Measurements from ENCODE around the gene PRDM16. TPM values are rescaled to one million over a fixed set of nuclear protein-coding genes. Genes with fewer than 3 reads are reported as not detected.

Gene PRDM16
- total and polyA plus RNA-seq, 2 experiments from 2014 or later = 41.8 to 55.8 TPM

DNA sequence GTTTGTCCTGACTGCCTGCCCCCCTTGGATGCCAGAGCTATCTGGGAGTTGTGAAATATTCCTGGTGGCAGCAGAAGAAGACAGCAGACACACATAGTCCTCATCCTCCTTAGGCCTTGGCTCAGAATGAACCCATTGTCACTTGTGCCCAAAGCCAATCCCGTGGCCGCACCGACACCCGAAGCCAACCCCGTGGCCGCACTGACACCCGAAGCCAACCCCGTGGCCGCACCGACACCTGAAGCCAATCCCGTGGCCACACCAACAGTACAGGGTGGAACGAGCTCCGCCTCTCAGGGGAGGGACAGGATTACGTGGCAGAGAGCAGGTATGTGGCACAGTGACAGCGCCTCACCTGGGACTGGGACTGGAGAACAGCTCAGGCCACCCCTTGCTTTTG is 186.7 kb downstream of the PRDM16 start:
- Histone ChIP-seq H3K27me3 (no peaks in the 10 kb centered on the region), H3K36me3 (no peaks in the 10 kb centered on the region), H3K4me3 (no peak overlapping the region), H3K9me3 (ENCODE audit: low read depth) (no peaks in the 10 kb centered on the region), H3K4me1 (ENCODE audit: low read depth) (peaks cover 1% of the 10 kb centered on the region), H3K27ac (no peak overlapping the region)
- TF ChIP-seq, protein P1, sequence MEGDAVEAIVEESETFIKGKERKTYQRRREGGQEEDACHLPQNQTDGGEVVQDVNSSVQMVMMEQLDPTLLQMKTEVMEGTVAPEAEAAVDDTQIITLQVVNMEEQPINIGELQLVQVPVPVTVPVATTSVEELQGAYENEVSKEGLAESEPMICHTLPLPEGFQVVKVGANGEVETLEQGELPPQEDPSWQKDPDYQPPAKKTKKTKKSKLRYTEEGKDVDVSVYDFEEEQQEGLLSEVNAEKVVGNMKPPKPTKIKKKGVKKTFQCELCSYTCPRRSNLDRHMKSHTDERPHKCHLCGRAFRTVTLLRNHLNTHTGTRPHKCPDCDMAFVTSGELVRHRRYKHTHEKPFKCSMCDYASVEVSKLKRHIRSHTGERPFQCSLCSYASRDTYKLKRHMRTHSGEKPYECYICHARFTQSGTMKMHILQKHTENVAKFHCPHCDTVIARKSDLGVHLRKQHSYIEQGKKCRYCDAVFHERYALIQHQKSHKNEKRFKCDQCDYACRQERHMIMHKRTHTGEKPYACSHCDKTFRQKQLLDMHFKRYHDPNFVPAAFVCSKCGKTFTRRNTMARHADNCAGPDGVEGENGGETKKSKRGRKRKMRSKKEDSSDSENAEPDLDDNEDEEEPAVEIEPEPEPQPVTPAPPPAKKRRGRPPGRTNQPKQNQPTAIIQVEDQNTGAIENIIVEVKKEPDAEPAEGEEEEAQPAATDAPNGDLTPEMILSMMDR (IDR thresholded peaks at IDR 0.05; ENCODE audit: low read depth, low read length) = no peak
- no peak for DNase-seq (ENCODE audit: low read depth in 1 of 2, low spot score in 1 of 2)

GRCh38 chr1:3257788-3258187 is 188.8 kb downstream of the PRDM16 start:
- H3K36me3 ChIP-seq = no peaks in the 10 kb centered on the region
- TF ChIP-seq, protein P1 (IDR thresholded peaks at IDR 0.05; ENCODE audit: low read depth, low read length) = no peak
- H3K27ac ChIP-seq = no peak overlapping the region
- H3K27me3 ChIP-seq = no peaks in the 10 kb centered on the region
- no peak for DNase-seq (ENCODE audit: low read depth in 1 of 2, low spot score in 1 of 2)
- H3K4me3 ChIP-seq = no peak overlapping the region
- no peaks in the 10 kb centered on the region for H3K4me1 ChIP-seq (ENCODE audit: low read depth)
- H3K9me3 ChIP-seq (ENCODE audit: low read depth) = no peaks in the 10 kb centered on the region

DNA sequence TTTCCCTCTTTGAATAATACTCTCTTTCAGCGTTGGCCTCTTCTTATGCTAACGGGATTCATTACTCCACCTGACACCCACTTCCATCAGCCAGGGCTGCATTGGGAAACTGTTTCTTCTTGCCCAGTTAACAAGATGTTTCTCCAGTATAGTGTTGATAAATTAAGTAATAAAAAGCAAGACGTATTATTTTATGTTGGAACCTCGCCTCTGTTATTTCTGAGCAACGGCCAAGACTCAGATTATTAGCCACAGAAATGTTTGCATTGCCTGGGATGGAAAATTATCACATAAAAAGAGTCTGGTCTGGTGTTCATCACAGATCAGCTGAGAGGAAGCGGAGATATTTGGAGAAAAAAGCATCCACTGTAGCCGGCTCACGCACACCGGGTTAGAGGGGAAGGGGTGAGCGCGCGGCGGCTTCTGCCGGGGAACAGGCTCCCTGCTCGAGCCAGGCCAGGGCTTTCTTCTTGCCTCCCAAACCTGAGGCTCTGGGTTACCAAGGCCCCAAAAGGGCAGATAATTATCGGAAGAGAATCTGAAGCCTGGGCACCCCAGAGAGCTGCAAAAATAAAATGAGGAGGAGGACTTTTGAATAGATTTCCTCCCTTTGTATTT is 189.5 kb downstream of the PRDM16 start:
- no peaks in the 10 kb centered on the region for H3K4me1 ChIP-seq (ENCODE audit: low read depth)
- no peak overlapping the region for H3K4me3 ChIP-seq
- H3K36me3 ChIP-seq = no peaks in the 10 kb centered on the region
- no peaks in the 10 kb centered on the region for H3K9me3 ChIP-seq (ENCODE audit: low read depth)
- no peak overlapping the region for H3K27ac ChIP-seq
- no peaks in the 10 kb centered on the region for H3K27me3 ChIP-seq
- DNase-seq (ENCODE audit: low read depth in 1 of 2, low spot score in 1 of 2) = peak in 1 of 2 donors; percentile 18
- TF ChIP-seq, protein P1 (IDR thresholded peaks at IDR 0.05; ENCODE audit: low read depth, low read length) = no peak

DNA sequence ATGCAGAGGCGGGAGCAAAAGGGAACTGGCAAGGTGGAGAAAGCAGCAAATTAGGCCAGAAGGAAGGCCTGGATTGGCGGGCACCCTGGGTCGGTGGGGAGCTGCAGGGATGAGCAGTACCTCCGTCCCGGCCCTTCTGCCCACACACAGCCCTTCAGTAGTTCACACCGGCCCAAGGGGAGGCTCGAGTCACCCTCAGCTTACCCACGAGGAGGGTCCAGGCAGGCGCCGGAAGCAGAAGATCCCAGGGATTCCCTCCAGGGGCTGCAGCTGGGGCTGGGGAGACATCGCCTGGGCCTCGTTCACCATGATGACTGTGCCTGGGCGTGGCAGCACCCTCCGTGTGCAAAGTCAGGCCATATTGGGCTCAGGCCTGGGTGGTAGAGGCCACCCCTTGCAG is 190.0 kb downstream of the PRDM16 start:
- Histone ChIP-seq H3K4me3 (no peak overlapping the region), H3K36me3 (no peaks in the 10 kb centered on the region), H3K27me3 (no peaks in the 10 kb centered on the region), H3K4me1 (ENCODE audit: low read depth) (no peaks in the 10 kb centered on the region), H3K9me3 (ENCODE audit: low read depth) (no peaks in the 10 kb centered on the region), H3K27ac (no peak overlapping the region)
- TF ChIP-seq, protein P1 (IDR thresholded peaks at IDR 0.05; ENCODE audit: low read depth, low read length) = no peak
- no peak for DNase-seq (ENCODE audit: low read depth in 1 of 2, low spot score in 1 of 2)

GRCh38 chr1:3261007-3261968 is 192.3 kb downstream of the PRDM16 start:
- Histone ChIP-seq H3K36me3 (no peaks in the 10 kb centered on the region), H3K4me1 (ENCODE audit: low read depth) (no peaks in the 10 kb centered on the region), H3K27ac (no peak overlapping the region), H3K27me3 (no peaks in the 10 kb centered on the region), H3K4me3 (no peak overlapping the region), H3K9me3 (ENCODE audit: low read depth) (no peaks in the 10 kb centered on the region)
- no peak for DNase-seq (ENCODE audit: low read depth in 1 of 2, low spot score in 1 of 2)
- TF ChIP-seq, protein P1 (IDR thresholded peaks at IDR 0.05; ENCODE audit: low read depth, low read length) = no peak

Data from cardiac muscle cell (in vitro differentiated cells and primary cell).